ENCODE results near the gene C11orf52.

The C11orf52 gene

GRCh38 chr11:111939836-111940604 is 21.3 kb downstream of the C11orf52 start:
- DNase-seq (ENCODE audit: low spot score) = no peak

- DNase-seq (ENCODE audit: low spot score) = no peak
These were observed 23.2 kb downstream of the C11orf52 start for GRCh38 chr11:111941963-111942362.

GRCh38 chr11:111942829-111943228 is 24.1 kb downstream of the C11orf52 start:
- DNase-seq (ENCODE audit: low spot score) = no peak

DNA sequence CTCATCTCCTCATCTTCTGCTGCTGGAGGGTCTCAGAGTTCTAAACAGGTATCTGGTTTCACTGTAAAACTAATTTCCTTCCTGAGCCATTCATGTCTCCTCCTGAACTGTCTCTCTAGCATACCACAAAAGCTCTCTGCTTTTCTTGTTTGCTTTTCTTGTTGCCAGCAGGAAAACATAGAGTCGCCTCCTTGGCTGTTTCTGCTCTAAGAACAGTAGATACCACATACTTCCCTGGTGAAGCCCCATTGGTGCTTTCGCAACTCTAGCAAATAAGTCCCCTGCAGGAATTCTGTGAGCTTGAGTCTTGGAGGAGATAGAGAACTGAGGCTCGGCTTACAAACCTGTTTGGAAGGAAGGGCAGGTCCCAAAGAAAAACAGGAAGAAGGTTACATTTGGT is 25.4 kb downstream of the C11orf52 start:
- DNase-seq (ENCODE audit: low spot score) = no peak

GRCh38 chr11:111944651-111945051 is 25.9 kb downstream of the C11orf52 start:
- no peak for DNase-seq (ENCODE audit: low spot score)

DNA sequence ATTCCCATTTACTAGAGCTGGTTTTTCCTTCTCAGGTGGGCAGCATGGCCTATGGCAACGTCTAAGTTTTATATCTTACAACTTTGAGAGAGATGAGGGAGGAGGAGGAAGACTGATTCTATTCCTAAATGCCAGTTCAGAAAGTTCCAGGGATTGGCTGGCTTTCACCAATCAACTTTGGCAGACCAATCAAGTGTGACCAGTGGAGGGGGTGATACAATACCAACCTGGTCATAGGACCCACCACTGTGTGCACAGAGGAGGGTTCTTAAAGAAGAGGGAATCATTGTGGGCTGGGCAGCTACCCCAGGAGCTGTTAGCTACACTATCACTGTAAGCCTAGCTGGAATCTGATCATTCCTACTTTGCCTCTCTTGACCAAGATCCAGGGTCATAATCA is 26.5 kb downstream of the C11orf52 start:
- no peak for DNase-seq (ENCODE audit: low spot score)

GRCh38 chr11:111946499-111946898 is 27.8 kb downstream of the C11orf52 start:
- DNase-seq (ENCODE audit: low spot score) = no peak

DNA sequence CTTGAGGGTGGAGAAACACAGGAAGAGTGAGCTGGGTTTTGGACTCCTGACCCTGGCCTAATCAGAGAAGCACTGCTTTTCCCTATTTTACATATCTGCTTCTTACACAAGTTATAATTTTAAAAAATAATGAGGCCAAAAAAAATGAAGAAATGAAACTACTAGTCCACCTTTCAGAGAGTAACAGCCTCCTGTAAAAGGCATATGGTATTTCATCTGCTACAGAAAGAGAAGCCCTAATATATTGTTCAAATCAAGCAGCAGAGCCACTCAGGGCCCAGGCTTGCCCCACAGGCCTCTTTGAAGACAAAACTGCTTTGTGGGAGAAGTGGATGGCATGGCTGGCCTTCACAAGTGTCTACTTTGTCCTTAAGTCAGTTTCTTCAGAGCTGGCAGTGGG is 28.4 kb downstream of the C11orf52 start:
- no peak for DNase-seq (ENCODE audit: low spot score)

GRCh38 chr11:111949519-111950426 is 31.1 kb downstream of the C11orf52 start:
- no peak for DNase-seq (ENCODE audit: low spot score)

GRCh38 chr11:111951565-111951964 is 32.9 kb downstream of the C11orf52 start:
- no peak for DNase-seq (ENCODE audit: low spot score)

DNA sequence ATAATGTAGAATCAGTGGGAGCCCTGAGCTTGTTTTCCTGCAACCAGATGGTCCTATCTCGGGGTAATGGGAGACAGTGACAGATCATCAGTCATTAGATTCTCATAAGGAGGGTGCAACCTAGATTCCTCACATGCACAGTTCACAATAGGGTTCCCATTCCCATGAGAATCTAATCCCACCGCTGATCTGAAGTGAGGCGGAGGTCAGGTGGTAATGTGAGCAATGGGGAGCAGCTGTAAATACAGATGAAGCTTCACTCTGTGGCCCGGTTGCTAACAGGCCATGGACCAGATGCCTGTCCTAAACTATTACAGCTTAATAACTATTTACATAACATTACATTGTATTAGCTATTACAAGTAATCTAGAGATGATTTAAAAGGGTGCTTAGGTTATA is 35.4 kb downstream of the C11orf52 start:
- DNase-seq (ENCODE audit: low spot score) = no peak

DNA sequence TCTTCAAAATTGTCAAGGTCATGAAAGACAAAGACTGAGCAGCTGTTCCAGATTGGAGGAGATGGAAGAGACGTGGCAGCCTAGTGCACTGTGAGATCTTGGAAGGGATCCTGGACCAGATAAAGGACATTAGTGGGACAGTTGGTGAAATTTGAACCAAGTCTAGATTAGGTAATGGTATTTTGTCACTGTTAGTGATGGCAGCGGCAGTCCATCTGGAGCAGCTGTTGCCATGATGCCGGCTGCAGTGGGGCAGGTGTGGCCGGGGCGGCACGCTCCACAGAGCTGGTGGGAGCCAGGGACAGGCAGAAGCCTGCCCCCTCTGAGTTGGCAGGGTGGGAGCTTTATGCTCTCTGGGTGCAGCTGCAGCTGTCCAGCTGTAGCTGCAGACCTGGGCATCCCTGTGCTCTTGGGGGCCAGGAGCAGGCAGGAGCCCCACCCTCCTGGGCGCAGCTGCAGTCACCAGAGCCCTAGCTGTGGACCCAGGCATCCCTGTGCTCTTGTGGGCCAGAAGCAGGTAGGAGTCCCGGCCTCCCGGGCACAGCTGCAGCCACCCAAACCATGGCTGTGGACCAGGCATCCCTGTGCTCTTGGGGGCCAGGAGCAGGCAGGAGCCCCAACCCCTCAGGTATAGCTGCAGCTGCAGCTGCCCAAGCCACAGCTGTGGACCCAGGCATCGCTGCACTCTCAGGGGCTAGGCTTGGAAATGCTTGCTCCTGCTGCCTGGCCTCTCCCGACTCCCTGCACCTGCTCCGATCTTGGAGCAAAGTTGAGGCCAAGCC is 39.1 kb downstream of the C11orf52 start:
- no peak for DNase-seq (ENCODE audit: low spot score)

- DNase-seq (ENCODE audit: low spot score) = no peak
These were observed 42.2 kb downstream of the C11orf52 start for GRCh38 chr11:111960916-111961315.

DNA sequence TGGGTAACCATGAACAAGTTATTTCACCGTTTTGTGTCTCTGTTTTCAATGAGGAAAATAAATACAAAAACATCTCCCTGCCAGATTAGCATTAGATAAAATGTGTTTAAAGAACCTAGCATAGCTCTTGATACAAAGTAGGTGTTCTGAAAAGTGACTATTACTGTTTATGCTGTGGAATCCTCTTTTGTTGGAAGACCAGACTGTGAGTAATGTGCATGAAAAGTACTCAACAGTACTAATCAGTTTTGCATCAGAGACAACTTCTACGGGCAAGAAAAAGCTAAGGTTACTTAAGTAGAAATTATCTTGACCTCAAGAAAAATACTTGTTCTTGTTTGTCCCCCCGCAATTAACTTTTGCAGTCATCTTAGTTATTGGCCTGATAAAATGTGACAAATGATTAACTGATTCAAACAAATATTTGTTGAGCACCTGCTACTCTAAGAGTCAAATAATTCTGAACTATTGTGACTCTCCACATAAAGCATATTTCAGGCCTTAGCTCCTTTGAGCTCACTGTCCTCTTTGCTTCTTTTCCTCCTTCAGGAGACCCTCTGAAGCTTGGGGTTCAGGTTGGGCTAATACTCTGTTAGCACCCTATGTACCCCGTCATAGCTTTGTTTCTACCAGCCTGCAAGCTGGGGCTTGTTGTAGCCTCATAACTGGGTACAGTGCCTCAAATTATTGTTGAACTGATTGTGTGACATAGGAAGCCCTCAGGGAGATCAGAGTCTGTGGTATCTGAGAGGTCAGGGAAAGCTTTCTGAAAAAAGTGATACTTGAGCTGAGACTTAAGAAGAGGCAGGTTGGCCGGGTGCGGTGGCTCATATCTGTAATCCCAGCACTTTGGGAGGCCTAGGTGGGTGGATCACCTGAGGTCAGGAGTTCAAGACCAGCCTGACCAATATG is 42.9 kb downstream of the C11orf52 start:
- no peak for DNase-seq (ENCODE audit: low spot score)

DNA sequence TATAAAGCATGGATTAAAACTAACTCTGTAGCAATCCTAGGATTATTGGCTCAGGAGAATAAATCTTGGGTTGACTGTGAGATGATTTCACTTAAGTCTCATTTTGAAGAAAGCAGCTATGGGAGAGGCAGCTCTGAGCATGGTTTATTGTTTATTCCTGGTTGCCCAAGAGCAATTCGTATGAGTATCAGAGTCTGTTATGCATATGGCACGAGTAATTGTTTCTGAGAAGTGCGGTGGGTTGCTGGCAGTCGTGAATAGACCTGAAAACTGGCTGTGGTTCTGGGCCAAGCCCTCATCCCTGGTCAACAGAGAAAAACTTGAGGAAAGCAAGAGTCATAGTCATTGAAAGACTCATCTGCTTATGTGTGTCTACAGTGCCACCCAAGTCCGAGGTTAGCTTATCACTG is 45.2 kb downstream of the C11orf52 start:
- DNase-seq (ENCODE audit: low spot score) = no peak

DNA sequence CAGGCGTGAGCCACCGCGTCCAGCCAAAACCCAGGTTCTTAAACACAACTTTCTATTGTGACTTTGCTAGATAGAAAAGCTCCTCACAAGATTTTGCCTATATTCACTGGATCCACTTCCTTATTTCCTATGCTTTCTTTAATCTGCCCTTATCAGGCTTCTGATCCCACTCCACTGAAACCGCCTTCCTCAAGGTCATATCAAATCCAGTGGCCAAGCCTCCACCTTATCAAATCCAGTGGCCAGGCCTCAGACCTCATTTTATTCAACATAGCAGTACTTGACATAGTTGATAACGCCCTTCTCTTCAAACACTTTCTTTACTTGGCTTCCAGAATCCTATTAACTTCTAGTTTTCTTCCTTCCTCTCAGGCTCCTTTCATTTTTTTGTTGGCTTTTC is 48.0 kb downstream of the C11orf52 start:
- DNase-seq (ENCODE audit: low spot score) = no peak

DNA sequence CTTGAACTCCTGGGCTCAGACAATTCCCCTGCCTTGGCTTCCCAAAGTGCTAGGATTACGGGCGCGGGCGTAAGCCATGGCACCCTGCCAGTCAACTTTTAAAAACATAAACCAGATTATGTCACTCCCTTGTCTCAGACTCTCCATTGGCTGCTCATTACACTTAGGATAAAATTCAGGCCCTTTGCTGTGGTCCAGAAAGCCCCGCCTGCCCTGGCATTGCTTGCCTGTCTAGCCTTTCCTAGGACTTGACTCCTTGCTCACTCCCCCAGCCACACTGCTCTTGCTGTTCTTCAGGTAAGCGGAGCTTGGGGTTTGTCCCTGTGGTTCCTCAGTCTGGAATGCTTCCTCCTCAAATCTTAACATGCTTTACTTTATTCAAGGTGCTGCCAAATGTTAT is 48.9 kb downstream of the C11orf52 start:
- no peak for DNase-seq (ENCODE audit: low spot score)

DNA sequence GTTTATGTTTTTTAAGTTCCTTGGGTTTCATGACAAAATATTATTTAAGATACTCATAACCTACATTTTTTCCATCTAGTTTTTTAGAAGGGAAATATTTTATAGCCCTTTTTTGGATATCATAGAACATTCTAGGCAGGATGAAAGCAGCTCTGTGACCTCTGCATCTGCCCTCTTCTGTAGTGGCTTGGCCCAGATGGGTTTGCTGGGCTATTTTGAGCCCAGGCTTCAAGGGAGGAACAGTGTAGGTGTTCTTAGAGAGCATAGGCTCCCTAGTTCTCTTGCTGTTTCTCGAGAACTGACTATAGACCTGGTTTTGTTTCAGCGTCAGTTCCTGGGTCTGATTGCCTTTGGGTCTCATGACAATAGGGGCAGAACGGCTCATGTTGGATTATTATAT is 50.6 kb downstream of the C11orf52 start:
- no peak for DNase-seq (ENCODE audit: low spot score)

GRCh38 chr11:111974446-111974845 is 55.7 kb downstream of the C11orf52 start:
- DNase-seq (ENCODE audit: low spot score) = no peak

- no peak for DNase-seq (ENCODE audit: low spot score)
These were observed 56.5 kb downstream of the C11orf52 start for GRCh38 chr11:111975076-111975806.

Measured in HuH-7.5 (cell line).